ENCODE measurements around the gene ALK.

GRCh38 chr2:29261003-29261402 lies 660.4 kb downstream of the ALK start:
- TF ChIP-seq ZNF704 (tag by site-specific recombination; IDR thresholded peaks at IDR 0.05) (no peak), ZNF558 (tag by site-specific recombination; IDR thresholded peaks at IDR 0.05) (no peak), CTCF (tag by site-specific recombination; IDR thresholded peaks at IDR 0.05) (no peak), ZNF394 (tag by site-specific recombination; IDR thresholded peaks at IDR 0.05; ENCODE audit: borderline replicate concordance) (no peak)

All from HEK293 (cell line).